GM19452 (cell line): Measurements from ENCODE around the gene MT4.
A peak's percentile ranks its signal among the peaks of the same experiment; 100 is the strongest.

ENCODE experiments used
- ATAC-seq: cut with Tn5 transposase; IDR thresholded peaks from one replicate; pipeline ENCODE4 v1.9.1; 2021; ENCODE audit not compliant: unreplicated experiment

MT4 gene

GRCh38 chr16:56564793-56565477 is at the start of gene MT4:
MT4 (plus strand) TSS chr16:56565073; CDS start chr16:56565129, 56 bp downstream.
- ATAC-seq = no peak

- ATAC-seq = no peak
Observed at GRCh38 chr16:56515665-56516064, 49.2 kb upstream of the MT4 start.

GRCh38 chr16:56517206-56517605 is 47.7 kb upstream of the MT4 start:
- no peak for ATAC-seq

GRCh38 chr16:56518425-56518824 is 46.4 kb upstream of the MT4 start:
- ATAC-seq = no peak

- ATAC-seq = peak; percentile 81
Observed at GRCh38 chr16:56519459-56520250, 45.2 kb upstream of the MT4 start, which contains the start of gene BBS2. BBS2 (minus strand) TSS chr16:56520024; CDS start chr16:56519862, 162 bp downstream.

GRCh38 chr16:56520251-56520577 is 44.7 kb upstream of the MT4 start:
- ATAC-seq = no peak

GRCh38 chr16:56525236-56525635 is 39.6 kb upstream of the MT4 start:
- ATAC-seq = no peak

- ATAC-seq = no peak
Observed at GRCh38 chr16:56530872-56531271, 34.0 kb upstream of the MT4 start.

- ATAC-seq = no peak
Observed at GRCh38 chr16:56532714-56533113, 32.2 kb upstream of the MT4 start.

- ATAC-seq = no peak
Observed at GRCh38 chr16:56534847-56535383, 30.0 kb upstream of the MT4 start.

- ATAC-seq = no peak
Observed at GRCh38 chr16:56538331-56538730, 26.5 kb upstream of the MT4 start.

- ATAC-seq = no peak
Observed at GRCh38 chr16:56539656-56540055, 25.2 kb upstream of the MT4 start.

GRCh38 chr16:56542039-56542438 is 22.8 kb upstream of the MT4 start:
- ATAC-seq = no peak

GRCh38 chr16:56547120-56547948 is 17.5 kb upstream of the MT4 start:
- no peak for ATAC-seq

GRCh38 chr16:56547949-56548567 is 16.8 kb upstream of the MT4 start:
- ATAC-seq = no peak

- no peak for ATAC-seq
Observed at GRCh38 chr16:56549161-56549560, 15.7 kb upstream of the MT4 start.

GRCh38 chr16:56549744-56550385 is 15.0 kb upstream of the MT4 start:
- no peak for ATAC-seq

- ATAC-seq = no peak
Observed at GRCh38 chr16:56551796-56552738, 12.8 kb upstream of the MT4 start.

- no peak for ATAC-seq
Observed at GRCh38 chr16:56554441-56554840, 10.4 kb upstream of the MT4 start.
